ENCODE data around the gene TTC31.

DNA sequence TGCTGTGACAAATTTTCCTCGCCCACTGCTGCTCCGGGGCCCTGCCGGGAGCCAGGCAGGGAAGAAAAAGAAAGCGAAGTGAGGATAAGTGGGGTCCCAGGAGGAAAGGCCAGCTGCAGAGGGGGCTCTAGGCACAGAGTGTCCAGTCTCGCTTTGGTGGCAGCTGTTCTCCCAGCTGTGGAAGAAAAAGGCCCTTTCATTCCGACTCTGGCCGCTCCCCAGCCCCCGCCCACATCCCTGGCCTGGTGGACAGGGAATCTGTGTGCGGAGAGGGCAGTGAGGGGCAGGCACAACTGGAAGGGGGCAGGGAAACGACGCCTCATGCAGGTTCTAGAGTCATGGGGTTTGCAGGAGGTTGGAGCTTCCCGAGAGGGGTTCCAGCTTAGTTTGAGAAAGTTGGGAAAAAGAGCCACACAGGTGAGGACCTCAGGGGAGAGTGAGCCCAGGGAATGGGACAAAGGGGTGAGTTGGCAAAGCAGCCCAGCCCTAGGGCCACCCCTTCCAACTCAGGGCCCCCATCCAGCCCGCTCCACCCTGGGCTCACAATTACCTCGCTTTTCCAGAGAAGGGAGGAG is 43.0 kb upstream of the TTC31 start:
- TF ChIP-seq POLR2A (IDR thresholded peaks at IDR 0.05; ENCODE audit: low read length): no peak
- TF ChIP-seq GATA1 (IDR thresholded peaks at IDR 0.05; ENCODE audit: low read depth, low read length): no peak
